ENCODE data around the gene NOL3.

NOL3 gene

GRCh38 chr16:67166110-67166547 lies 4.2 kb upstream of the NOL3 start:
- DNase-seq (ENCODE audit: low read depth): no peak
- TF ChIP-seq CTCF (IDR thresholded peaks at IDR 0.05; ENCODE audit: insufficient read depth, low read depth, low read length, missing control alignments): no peak
- H3K4me3 ChIP-seq (ENCODE audit: low read depth, low read length): no peak overlapping the region

GRCh38 chr16:67166598-67167168 lies 3.7 kb upstream of the NOL3 start:
- no peak for DNase-seq (ENCODE audit: low read depth)
- no peak for TF ChIP-seq CTCF (IDR thresholded peaks at IDR 0.05; ENCODE audit: insufficient read depth, low read depth, low read length, missing control alignments)
- no peak overlapping the region for H3K4me3 ChIP-seq (ENCODE audit: low read depth, low read length)

GRCh38 chr16:67167588-67167987 lies 2.8 kb upstream of the NOL3 start:
- no peak for TF ChIP-seq CTCF (IDR thresholded peaks at IDR 0.05; ENCODE audit: insufficient read depth, low read depth, low read length, missing control alignments)
- no peak for DNase-seq (ENCODE audit: low read depth)
- H3K4me3 ChIP-seq (ENCODE audit: low read depth, low read length): no peak overlapping the region

GRCh38 chr16:67169011-67169451 lies 1.3 kb upstream of the NOL3 start:
- DNase-seq (ENCODE audit: low read depth): no peak
- TF ChIP-seq CTCF (IDR thresholded peaks at IDR 0.05; ENCODE audit: insufficient read depth, low read depth, low read length, missing control alignments): no peak
- H3K4me3 ChIP-seq (ENCODE audit: low read depth, low read length): no peak overlapping the region

GRCh38 chr16:67169642-67170167 lies 633 bp upstream of the NOL3 start:
- peak overlapping the region; percentile 67 for H3K4me3 ChIP-seq (ENCODE audit: low read depth, low read length)

GRCh38 chr16:67170949-67171649 lies 761 bp downstream of the NOL3 start:
- no peak for DNase-seq (ENCODE audit: low read depth)
- peak overlapping the region; percentile 67 for H3K4me3 ChIP-seq (ENCODE audit: low read depth, low read length)
- no peak for TF ChIP-seq CTCF (IDR thresholded peaks at IDR 0.05; ENCODE audit: insufficient read depth, low read depth, low read length, missing control alignments)

More at GRCh38 chr16:67169642-67170167, 633 bp upstream of the NOL3 start:
- peak; percentile 46 for DNase-seq (ENCODE audit: low read depth)
- peak; percentile 67 for TF ChIP-seq CTCF (IDR thresholded peaks at IDR 0.05; ENCODE audit: insufficient read depth, low read depth, low read length, missing control alignments)

Data from GM12865 (cell line).